ENCODE results near the gene PARD6B.

PARD6B gene

DNA sequence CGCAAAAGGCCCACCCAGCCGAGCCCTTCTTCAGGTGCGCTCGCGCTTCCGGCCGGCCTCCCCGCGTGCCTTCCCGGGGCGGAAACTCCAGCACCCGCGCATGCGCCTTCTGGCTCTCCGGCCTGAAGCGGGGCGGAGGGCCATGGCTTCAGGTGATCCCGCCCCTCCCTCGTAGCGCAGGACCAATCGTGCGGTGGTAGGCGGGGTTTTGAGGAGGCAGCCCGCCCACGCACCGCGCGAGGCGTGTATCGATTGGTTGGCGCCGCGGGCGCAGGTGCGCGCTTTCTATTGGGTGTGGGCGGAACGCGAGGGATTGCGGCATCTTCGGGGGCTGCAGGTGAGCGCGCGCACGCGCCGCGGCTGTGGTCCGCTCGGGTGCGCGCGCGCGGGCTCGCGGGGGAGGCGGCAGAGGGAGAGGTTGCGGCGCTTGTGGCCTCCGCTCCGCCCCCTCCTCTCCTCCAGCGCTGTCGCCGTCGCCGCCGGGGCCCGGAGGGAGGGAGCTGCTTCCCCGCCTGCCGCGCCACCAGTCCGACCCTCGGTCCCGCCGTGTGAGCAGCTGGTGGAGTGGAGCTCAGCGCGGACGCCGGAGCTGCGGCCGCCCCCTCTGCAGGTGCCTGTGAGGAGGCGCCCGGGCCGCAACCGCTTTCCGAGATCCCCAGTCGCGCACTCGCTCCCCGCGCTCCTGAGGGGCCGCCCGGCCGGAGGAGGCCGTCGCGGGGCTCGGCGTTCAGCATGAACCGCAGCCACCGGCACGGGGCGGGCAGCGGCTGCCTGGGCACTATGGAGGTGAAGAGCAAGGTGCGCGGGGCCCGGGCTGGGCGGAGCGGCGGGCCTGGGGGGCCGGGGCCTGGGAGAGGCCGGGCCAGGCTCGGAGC, at the start of gene PARD6B:
Gene PARD6B, plus strand, starts transcription at position 526 of the 875 bp plus-strand sequence. Its CDS starts 207 bp downstream, at position 733.
- peaks cover 10 to 39% (median 28%) of the 10 kb centered on the region in 10 experiments; a peak in 19 of 20 replicates for H3K4me1 ChIP-seq
- no peaks in the 10 kb centered on the region for H3K9me3 ChIP-seq (replicated peaks in 1 of 11)
- H3K4me2 ChIP-seq: peak within 1 kb of the TSS; percentile 89 to 98 (median 95)
- H3K27ac ChIP-seq: peak within 1 kb of the TSS; percentile 29 to 86 (median 74); a peak in 21 of 22 replicates
- peak in 4 of 11 experiments; percentile 52 to 77 (median 54); a peak in 6 of 22 replicates for TF ChIP-seq Cebpa-rat (IDR thresholded peaks at IDR 0.05)
- H3K4me3 ChIP-seq: peak within 1 kb of the TSS; percentile 79 to 96 (median 89)
- H3K27me3 ChIP-seq: no peaks in the 10 kb centered on the region
- peak within 1 kb of the TSS; percentile 79 to 91 (median 85) for H3K9ac ChIP-seq
- H4K20me1 ChIP-seq: peaks cover 0 to 28% (median 0%) of the 10 kb centered on the region in 11 experiments; a peak in 3 of 22 replicates
- H3K36me3 ChIP-seq: peaks cover 0 to 11% (median 0%) of the 10 kb centered on the region in 11 experiments; a peak in 5 of 22 replicates

DNA sequence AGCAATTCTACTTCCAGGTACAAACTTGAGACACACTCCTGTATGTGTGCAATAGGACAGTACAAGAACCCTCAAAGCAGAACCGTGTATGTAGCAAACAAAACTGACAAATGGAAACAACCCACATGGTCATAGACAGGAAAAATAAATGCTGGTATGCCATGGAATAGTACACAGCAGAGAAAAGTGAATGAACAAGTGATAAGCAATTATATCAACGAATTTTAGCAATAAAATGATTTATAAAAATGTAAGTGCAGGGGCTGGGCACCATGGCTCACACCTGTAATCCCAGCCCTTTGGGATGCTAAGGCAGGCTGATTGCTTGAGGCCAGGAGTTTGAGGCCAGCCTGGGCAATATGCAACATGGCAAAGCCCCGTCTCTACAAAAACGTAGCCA, 49.3 kb upstream of the PARD6B start:
- no peak for TF ChIP-seq Cebpa-rat (IDR thresholded peaks at IDR 0.05)
- no peak overlapping the region for H3K27ac ChIP-seq
- H3K9ac ChIP-seq: no peak overlapping the region
- no peak overlapping the region for H3K4me3 ChIP-seq
- H3K4me2 ChIP-seq: no peak overlapping the region; a peak in 1 of 22 replicates
- no peaks in the 10 kb centered on the region for H3K27me3 ChIP-seq
- H3K4me1 ChIP-seq: peaks cover 0 to 23% (median 14%) of the 10 kb centered on the region in 10 experiments; a peak in 13 of 20 replicates
- H3K9me3 ChIP-seq (replicated peaks in 1 of 11): no peaks in the 10 kb centered on the region
- no peaks in the 10 kb centered on the region for H4K20me1 ChIP-seq
- no peaks in the 10 kb centered on the region for H3K36me3 ChIP-seq

DNA sequence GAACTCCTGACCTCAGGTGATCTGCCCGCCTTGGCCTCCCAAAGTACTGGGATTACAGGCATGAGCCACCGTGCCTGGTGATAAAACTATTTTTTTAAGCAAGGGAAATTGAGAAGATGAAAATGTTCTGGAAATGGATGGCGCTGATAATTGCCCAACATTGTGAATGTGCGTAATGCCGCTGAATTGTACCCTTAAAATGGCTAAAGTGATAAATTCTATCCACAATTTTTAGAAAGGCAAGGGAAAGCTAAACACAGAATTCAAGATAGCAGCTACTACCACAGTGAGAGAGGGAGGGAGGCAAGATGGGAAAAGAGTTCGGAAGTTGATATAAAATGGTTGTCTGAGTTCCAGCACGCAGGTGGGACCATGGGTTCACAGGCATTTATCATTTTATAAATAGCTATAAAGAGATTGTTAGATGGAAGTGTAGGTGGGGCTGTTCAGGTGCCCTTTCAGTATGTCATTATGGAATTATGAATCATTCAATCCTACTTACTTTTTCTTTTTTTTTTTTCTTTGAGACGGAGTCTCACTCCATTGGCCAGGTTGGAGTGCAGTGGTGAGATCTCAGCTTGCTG, 48.3 kb upstream of the PARD6B start:
- Histone ChIP-seq H3K9ac (no peak overlapping the region), H3K27me3 (no peaks in the 10 kb centered on the region), H3K4me2 (no peak overlapping the region), H3K27ac (no peak overlapping the region), H3K36me3 (no peaks in the 10 kb centered on the region), H3K9me3 (replicated peaks in 1 of 11) (no peaks in the 10 kb centered on the region), H3K4me1 (peaks cover 0 to 31% (median 22%) of the 10 kb centered on the region in 10 experiments; a peak in 13 of 20 replicates), H4K20me1 (no peaks in the 10 kb centered on the region), H3K4me3 (no peak overlapping the region)
- no peak for TF ChIP-seq Cebpa-rat (IDR thresholded peaks at IDR 0.05)

GRCh38 chr20:50683570-50683969, 47.8 kb upstream of the PARD6B start:
- H3K27me3 ChIP-seq: no peaks in the 10 kb centered on the region
- no peaks in the 10 kb centered on the region for H3K36me3 ChIP-seq
- H3K4me3 ChIP-seq: no peak overlapping the region
- no peak overlapping the region for H3K4me2 ChIP-seq
- peaks cover 0 to 34% (median 24%) of the 10 kb centered on the region in 10 experiments; a peak in 15 of 20 replicates for H3K4me1 ChIP-seq
- TF ChIP-seq Cebpa-rat (IDR thresholded peaks at IDR 0.05): no peak
- H3K9me3 ChIP-seq (replicated peaks in 1 of 11): no peaks in the 10 kb centered on the region
- H4K20me1 ChIP-seq: no peaks in the 10 kb centered on the region
- no peak overlapping the region for H3K9ac ChIP-seq
- no peak overlapping the region for H3K27ac ChIP-seq

- Histone ChIP-seq H4K20me1 (no peaks in the 10 kb centered on the region), H3K4me3 (no peak overlapping the region), H3K9ac (no peak overlapping the region), H3K4me2 (peak overlapping the region in 3 of 11 experiments; percentile 2 to 15 (median 8); a peak in 2 of 22 replicates), H3K9me3 (replicated peaks in 1 of 11) (no peaks in the 10 kb centered on the region), H3K4me1 (peaks cover 9 to 52% (median 44%) of the 10 kb centered on the region in 10 experiments), H3K27ac (0 out of 22 replicates have a peak overlapping the region, but pooled peaks of 2 of the 11 experiments have one; percentile 2 to 10), H3K27me3 (peaks cover 0 to 3% (median 0%) of the 10 kb centered on the region in 11 experiments; a peak in 1 of 22 replicates), H3K36me3 (no peaks in the 10 kb centered on the region)
- TF ChIP-seq Cebpa-rat (IDR thresholded peaks at IDR 0.05): no peak
These were observed 44.6 kb upstream of the PARD6B start for GRCh38 chr20:50686821-50687220.

- peak overlapping the region in 1 of 11 experiments; percentile 10; a peak in 1 of 22 replicates for H3K9ac ChIP-seq
- peak overlapping the region in 9 of 11 experiments; percentile 60 to 90 (median 69); a peak in 15 of 22 replicates for H3K4me2 ChIP-seq
- peaks cover 0 to 3% (median 0%) of the 10 kb centered on the region in 11 experiments; a peak in 1 of 22 replicates for H3K27me3 ChIP-seq
- TF ChIP-seq Cebpa-rat (IDR thresholded peaks at IDR 0.05): no peak
- no peaks in the 10 kb centered on the region for H3K36me3 ChIP-seq
- peaks cover 9 to 56% (median 49%) of the 10 kb centered on the region in 10 experiments for H3K4me1 ChIP-seq
- no peaks in the 10 kb centered on the region for H4K20me1 ChIP-seq
- no peak overlapping the region for H3K4me3 ChIP-seq
- H3K9me3 ChIP-seq (replicated peaks in 1 of 11): no peaks in the 10 kb centered on the region
- peak overlapping the region in 6 of 11 experiments; percentile 11 to 81 (median 74); a peak in 7 of 22 replicates for H3K27ac ChIP-seq
These were observed 43.0 kb upstream of the PARD6B start for GRCh38 chr20:50688256-50688975.

- Histone ChIP-seq H3K4me3 (0 out of 20 replicates have a peak overlapping the region, but pooled peaks of 1 of the 10 experiments have one; percentile 10), H3K4me1 (peaks cover 9 to 56% (median 49%) of the 10 kb centered on the region in 10 experiments), H3K4me2 (peak overlapping the region; percentile 20 to 90 (median 67)), H4K20me1 (no peaks in the 10 kb centered on the region), H3K9me3 (replicated peaks in 1 of 11) (no peaks in the 10 kb centered on the region), H3K9ac (peak overlapping the region in 8 of 11 experiments; percentile 5 to 72 (median 46); a peak in 15 of 22 replicates), H3K27me3 (peaks cover 0 to 3% (median 0%) of the 10 kb centered on the region in 11 experiments; a peak in 1 of 22 replicates), H3K27ac (peak overlapping the region in 9 of 11 experiments; percentile 13 to 81 (median 53); a peak in 15 of 22 replicates), H3K36me3 (no peaks in the 10 kb centered on the region)
- peak in 4 of 11 experiments; percentile 16 to 76 (median 66); a peak in 3 of 22 replicates for TF ChIP-seq Cebpa-rat (IDR thresholded peaks at IDR 0.05)
These were observed 41.3 kb upstream of the PARD6B start for GRCh38 chr20:50689864-50690649.

Measured in BLaER1 treated with 17β-estradiol and CSF1 and Interleukin-3, amounts not matched to agents 10 nM and 100 nM (cell line).